ENCODE data around the gene NAPA.

NAPA gene

DNA sequence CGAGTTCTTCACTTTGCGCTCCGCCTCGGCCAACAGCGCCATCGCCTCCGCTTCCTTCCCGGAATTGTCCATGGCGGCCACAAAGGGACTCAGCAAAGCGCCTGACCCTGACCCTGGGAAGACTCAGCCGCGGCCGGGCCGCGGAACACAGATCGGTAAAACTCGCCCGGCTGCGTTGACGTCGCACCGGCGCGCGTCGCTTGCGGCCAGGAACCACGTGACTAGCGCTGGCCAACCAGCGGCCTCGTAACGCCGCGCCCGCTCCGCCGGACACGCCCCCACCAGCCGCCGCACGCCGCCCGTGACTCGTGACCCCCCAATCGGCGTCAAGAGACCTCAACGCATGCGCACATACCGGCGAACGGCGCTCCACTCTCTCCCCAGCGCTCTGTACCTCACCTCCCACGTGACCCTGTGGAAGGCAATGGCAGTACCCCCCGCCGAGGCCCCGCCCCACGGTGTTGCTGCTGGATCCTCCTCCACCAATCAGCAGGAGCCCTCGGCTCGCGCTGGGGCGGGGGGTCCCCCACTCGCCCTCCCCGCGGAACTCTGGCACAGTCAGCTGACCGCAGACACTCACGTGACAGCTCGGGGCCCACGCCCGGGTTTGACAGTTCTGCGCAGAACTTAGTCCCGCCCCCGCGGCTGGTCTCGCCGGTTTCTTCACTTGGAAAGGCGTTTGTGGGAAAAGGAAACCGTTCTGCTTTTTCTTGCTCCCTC, at the start of gene NAPA:
Gene NAPA, minus strand, starts transcription at position 195 of the 720 bp plus-strand sequence. Its CDS starts 123 bp downstream, at position 72.
- peak; percentile 100 for DNase-seq

DNA sequence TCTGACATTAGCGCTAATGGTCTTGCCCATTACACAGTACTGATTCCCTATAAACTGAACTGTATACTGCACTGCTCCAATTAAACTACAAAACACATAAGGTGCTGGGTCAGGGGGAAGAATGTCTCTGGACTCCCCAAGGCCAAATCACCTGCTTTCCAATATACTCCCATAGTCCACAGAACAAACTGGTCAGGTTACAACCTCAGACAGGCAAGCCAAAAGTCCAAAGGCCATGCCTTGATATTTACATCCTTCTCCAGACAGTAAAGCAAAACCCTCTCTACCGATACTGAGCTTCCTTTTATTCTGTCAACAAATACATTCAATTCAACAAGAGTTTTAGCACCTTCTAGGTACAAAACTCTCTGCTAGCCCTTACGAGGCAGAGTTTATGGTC, 49.2 kb upstream of the NAPA start:
- DNase-seq, result no peak

DNA sequence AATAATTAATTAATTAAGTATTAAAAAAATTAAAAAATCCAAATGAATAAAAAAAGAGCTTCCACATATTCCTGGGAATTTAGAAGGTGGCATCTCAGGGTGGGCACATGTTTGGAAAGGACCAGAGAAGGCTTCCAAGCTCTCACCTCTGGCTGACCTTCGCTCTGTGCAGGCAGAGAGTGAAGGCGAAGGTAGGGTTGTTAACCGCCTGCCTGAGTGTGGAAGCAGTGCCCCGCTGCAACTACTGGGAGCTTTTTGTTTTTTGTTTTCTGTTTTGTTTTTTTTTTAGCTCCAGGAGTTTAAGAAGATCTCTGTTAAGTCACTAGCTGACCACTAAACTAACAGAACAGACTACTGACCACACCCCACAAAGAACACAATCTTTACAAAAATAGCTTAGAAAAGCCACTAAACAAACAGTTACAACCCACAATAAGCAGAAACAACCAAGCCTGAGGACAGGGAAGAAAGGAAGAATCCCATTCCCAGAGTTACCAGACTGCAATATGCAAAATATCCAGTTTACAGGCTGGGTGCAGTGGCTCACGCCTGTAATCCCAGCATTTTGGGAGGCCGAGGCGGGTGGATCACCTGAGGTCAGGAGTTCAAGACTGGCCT, 46.7 kb upstream of the NAPA start:
- no peak for DNase-seq

DNA sequence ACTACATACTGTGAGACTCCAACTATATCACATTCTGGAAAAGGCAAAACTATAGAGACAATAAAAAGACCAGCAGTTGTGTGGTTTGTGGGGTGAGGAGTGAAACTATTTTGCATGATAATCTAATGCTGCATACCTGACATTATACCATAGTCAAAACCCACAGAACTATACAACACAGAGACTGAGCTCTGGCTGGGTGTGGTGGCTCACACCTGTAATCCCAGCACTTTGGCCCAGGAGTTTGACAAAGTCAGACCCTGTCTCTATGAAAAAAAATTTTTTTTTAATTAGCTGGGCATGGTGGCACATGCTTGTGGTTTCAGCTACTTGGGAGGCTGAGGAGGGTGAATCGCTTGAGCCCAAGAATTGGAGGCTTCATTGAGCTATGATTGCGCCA, 46.1 kb upstream of the NAPA start:
- no peak for DNase-seq

DNA sequence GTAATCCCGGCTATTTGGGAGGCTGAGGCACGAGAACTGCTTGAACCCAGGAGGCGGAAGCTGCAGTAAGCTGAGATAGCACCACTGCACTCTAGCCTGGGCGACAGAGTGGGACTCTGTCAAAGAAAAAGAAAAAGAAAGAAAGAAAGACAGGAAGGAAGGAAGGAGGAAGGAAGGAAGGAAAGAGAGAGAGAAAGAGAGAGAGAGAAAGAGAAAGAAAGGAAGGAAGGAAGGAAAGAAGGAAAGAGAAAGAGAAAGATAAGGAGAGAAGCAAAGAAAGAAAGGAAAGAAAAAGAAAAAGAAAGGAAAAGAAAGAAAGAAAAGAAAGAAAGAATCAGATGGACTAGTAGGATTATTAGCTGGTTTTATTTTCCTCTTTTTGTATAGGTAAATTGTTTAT, 35.3 kb upstream of the NAPA start:
- DNase-seq, result no peak

DNA sequence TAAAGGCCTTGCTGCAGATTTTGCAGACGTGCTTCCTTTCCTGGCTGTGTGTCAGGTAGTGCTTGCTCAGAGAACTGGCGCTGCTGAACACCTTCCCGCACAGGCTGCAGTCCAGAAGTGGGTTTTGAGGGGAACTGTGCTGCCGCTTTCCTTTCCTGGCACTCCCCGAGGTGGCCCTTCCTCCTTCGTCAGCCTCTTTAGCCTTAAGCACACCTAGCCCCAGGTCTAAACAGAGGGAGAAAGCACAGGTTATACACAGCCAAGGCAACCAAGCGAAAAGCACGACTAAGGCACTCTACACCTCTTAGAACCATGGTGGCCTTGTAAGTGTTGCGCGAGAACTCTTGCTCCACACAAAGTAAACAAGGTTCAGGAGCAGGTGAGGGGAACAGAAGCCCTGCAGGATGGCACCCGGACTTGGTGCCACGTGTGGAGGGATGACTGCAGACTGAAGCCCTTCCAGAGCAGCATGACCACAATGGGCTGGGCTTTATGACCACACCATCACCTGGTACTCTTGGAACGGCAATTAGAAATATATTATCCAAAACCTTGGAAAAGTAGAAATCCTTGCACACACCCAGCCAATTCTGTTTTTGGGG, 34.5 kb upstream of the NAPA start:
- no peak for DNase-seq

DNA sequence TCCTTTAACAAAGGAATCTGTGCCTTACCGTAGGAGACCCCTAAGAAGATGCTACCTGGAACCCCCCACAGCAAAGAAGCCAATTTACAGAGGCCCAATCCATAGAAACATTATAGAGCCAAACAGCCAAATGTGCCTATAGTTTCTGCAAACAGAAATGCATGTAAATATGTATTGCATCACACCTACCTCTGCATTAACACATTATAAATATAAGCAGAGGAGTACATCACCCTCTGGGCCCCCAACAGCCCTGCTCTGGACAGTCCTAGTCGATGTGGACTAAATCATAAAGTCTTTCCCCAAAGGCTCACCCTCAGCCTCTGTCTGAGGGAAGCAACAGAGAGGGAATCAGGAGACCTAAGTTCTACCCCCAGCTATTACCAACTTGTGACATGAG, 32.3 kb upstream of the NAPA start:
- DNase-seq, result no peak

DNA sequence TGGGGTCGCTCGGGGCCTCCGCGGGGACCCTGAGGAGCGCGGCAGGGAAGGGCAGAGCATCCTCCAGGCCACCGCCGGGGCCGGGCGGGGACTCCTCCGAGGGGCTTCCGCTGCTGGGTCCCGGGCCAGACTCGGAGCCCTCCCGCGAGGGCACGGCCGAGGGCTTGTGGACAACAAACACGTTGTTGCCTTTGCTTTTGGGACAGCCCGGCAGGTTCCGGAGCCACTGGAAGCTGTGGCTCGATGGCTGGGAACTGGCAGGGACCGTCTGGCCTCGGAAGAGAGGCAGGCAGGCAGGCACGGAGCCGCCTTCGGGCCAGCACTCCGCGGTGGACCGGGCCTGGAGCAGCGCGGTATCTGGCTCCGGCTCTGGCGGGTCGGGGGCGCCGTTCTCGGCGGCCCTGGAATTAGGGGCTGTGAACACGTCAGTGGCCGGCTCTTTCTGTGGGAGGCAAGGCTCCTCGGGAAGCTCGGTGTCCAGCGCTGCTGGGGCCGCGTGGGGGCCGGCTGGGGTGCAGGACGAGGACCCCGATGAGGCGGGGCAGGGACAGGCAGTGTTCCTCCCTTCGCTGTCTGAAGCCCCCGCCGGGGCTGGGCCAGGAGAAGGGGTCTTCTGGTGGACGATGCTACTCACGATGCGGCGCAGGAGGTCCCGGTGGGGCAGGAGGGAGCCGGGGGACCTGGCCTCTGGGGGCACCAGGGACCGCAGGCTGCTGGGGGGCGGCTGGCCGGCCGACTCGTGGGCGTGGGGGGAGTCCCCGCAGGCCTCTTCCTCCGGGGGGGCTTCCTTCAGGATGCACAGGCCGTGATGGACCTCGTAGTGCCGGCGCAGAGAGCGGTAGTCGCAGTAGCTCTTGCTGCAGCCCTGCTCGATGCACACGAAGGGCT, 30.4 kb upstream of the NAPA start:
- DNase-seq, result no peak

DNA sequence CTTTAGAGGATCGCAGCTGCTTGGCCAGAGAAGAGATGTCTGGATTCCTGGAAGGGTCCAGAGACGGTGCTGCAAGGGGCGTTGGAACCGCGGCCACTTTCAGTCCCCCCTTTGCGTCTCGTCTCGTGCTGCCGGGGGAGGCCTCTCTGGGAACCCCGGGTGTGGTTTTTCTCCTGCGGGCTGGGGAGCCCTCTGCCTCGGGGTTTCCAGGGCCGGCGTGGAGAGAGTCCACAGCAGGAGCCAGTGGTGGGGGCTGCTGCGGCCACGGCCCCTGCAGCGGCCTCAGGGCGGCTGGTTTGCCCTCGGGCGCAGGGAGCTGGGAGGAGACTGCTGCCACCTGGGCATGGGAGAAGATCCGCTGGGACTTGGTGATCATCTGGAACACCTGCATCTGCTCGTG, 29.6 kb upstream of the NAPA start:
- no peak for DNase-seq

DNA sequence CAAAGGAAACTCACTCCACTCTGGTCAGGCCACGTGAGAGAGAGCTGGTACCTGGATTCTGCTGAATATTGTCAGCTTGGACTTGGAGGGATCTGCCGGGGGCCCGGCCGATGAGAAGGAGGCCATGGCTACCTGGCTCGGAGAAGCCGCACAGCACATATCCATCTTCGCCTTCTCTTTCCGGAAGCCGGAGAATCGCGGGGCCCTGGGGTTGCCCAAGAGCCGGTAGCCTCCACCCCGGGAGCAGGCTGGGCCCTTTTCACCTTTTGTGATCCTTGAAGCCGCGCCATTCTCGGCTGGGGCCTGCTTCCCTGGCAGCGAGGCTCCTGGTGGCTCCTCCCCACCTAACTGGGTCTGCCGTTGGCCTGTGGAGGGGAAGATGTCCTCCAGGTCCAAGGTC, 29.2 kb upstream of the NAPA start:
- no peak for DNase-seq

DNA sequence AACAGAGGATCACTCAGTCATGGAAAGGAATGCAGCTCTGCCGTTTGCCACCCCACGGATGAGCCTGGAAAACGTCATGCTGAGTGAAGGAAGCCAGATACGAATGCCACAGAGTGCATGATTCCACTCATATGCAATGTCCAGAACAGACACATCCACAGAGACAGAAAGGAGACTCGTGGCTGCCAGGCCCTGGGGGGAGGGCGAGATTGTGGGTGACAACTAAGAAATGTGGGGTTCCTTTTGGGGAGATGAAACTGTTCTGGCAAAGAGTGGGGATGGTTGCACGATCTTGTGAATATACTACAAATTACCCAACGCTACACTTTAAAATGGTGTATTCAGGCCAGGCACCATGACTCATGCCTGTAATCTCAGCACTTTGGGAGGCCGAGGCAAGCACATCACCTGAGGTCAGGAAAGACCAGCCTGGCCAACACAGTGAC, 27.2 kb upstream of the NAPA start:
- no peak for DNase-seq

DNA sequence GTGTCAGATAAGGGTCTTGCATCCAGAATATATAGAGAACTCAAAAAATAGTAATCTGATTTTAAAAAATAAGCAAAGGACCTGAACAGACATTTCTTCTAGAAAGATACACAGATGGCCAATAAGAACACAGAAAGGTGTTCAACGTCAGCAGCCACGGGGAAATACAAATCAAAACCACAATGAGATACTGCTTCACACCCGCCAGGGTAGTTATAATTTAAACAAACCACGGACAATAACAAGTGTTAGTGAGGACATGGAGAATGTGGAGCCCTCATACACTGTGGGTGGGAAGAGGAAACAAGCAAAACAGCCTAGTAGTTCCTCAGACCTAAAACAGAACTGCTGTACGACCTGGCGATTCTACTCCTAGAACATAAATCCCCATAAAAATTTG, 26.7 kb upstream of the NAPA start:
- DNase-seq, result no peak

DNA sequence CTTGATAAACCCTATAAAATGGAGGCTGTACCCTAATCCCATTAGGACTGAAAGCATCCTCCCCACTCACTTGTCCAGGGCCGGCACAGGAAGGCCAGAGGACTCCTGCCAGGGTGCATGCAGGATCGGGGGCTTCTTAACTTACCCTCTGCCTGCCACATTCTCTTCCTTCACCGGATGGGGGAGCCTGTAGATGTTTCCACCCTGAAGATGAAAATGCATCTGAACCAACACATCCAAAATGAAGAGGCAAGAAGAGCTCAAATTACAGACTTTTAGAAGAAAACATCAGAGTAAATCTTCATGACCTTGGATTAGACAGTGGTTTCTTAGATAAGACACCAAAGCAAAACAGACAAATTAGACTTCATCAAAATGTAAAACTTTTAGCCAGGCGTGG, 25.9 kb upstream of the NAPA start:
- no peak for DNase-seq

DNA sequence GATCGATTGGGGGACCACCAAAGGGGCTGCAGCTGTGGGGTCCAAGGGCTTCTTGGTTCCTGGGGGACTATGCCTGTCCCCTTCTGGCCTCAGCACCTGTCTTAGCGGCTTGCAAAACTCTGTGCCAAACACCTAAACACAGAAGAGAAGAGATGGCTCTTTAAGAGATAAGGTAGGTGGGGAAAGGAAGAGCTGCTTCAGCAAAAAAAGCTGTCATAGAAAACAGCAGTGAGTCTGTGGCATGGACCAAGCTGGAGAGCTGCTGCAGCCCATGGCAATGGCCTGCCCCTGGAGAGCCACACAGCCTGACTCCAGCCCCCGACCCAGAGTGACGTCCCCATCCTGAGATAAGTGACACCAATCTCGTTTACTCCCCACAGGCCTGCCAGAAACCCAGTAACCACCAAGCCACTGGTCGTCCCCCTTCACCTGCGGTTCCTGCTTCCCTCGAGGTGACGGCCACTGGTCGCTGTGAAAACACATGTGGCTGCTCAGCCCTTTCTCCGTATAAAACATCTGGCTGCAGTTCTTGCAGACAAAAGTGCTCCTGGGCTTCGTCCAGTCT, 25.0 kb upstream of the NAPA start:
- DNase-seq, result no peak

DNA sequence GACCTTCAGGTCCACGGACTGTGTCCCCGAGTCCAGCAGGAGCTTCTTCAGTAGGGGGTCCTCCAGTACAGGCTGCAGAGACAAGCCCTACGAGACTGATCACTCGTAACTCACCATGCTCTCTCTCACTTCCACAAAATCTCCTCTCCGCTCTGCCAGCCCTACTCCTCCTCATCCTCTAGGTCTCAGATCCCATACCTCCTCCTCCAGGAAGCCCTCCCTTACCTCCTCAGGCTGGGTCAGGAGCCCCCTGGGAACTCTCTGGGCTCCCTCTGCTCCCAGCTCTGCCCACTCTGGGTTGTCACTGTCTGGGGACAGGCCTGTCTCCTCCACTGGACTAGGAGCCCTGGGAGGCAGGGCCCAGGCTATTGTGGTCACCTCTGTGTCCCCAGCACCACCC, 23.9 kb upstream of the NAPA start:
- no peak for DNase-seq

DNA sequence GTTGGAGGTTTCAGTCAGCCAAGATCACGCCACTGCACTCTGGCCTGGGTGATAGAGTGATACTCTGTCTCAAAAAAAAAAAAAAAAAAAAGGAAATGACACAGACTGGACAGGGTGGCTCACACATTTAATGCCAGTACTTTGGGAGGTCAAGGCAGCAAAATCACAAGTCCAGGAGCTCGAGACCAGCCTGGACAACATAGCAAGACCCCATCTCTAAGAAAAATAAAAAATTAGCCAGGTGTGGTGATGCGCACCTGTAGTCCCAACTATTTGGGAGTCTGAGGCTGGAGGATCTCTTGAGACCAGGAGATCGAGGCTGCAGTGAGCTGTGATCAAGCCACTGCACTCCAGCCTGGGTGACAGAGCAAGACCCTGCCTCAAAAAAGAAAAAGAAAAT, 22.6 kb upstream of the NAPA start:
- DNase-seq, result no peak

DNA sequence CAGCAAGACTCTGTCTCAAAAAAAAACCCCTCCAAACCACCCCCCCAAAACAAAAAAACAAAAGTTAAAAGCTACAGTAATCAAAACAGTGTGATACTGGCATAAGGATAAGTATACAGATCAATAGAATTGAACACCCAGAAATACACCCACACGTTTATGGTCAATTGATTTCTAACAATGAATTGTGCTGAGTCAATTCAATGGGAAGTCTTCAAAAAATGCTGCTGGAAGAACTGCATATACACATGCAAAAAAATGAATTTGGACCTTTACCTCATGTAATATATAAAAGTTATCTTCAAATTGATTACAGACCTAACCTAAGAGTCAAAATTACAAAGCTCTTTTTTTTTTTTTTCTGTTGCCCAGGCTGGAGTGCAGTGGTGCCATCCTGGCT, 19.8 kb upstream of the NAPA start:
- DNase-seq, result no peak

DNA sequence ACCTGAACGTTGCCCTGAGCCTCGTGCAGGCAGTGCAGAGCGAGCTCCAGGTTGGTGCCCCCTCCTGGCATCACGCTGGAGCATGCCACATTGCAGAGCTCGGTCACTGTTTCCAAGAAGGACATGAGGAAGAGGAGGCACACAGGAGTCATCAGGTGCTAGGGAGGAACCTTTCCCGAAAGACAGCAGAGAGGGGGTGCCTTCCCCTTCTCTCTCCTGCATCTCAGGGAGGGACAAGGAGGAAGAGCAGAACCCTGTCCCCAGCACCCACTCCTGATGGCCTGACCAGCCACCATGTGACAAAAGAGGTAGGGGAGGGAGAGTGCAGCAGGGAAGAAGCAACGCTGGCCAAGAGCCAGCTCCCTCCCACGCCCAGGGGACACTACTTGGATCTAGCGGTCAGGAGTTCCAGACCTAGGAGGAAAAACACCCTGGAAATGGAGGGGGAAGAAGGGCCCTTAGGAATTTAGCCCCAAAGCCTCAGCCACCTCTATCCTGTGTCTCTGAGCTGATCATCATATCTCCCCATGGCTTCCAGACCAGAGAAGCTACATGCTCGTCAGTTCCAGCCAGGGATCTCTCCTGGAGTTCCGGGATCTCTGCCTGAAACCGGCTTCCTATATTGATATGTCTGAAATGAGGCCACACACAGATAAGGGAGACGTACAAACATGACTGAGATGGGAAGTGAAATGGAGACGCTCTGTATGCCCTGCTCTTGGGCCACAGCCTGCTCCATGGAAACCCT, 17.0 kb upstream of the NAPA start:
- DNase-seq, result no peak

DNA sequence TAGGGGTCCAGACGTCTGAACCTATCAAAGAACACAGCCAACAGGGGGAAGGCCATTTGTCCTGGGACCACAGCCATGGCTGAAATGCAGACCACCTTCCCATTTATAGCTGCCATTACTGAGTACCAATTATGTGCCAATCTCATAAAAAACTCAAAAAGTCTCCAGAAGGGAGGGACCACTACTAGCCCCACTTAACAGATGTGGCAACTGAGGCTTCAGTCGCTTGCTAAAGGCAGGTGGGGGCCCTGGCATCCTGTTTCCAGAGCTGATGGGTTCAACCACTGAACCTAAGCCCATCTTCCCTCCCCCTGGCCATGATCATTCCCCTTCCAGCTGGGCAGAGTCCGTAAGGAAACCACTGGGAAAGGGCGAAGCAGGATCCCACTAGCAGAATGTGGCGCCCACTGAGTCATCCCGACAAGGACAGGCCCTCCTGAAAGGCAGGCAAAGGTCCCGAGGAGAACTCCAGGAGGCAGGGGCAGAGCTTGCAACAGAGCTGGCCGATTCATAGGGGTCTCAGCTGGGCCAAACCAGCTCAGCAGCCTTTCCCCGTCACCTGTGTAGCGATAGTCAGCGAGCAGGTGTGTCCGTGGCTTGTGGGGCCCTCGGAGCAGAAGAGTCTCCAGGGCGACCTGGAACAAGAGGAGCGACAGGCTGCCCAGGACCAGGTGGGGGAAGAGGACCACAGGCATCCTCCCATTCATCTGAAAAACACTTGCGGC, 14.3 kb upstream of the NAPA start:
- no peak for DNase-seq

DNA sequence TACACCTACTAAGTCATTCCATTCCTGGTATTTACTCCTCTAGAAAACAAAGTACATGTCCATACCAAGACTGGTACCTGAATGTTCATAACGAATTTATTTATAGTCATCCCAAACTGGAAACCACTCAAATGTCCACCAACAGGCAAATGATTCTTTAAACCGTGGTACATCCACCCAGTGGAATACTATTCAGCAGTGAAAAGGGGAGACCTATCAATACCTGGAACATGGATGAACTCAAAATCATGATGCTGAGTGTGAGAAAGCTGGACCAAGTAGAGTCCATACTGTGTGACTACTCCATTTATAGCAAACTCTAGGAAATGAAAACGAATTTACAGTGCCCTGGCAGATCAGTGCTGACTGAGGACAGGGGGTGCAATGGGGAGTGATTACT, 11.9 kb upstream of the NAPA start:
- no peak for DNase-seq

DNA sequence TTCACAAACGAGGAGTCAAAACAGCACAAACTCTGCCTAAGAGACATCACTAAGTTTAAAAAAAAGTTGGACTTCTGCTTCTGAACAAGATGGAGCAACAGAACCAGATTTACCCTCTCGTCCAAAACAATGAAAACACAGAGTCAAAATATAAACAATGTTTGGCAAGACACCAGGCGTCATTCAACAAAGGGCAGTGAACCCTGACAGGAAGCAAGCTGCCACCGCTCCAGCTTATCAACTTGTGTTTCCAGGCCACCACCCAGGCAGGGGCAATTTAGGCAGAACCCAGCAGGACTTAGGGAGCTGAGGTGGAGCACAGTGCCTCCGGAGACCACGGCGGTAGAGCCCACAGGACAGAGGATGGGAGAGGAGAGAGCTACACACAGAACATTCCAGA, 8.6 kb upstream of the NAPA start:
- no peak for DNase-seq
